A549 (cell line): ENCODE measurements around the gene DVL1. TPM values are rescaled to one million over a fixed set of nuclear protein-coding genes. Genes with fewer than 3 reads are reported as not detected.

Experiments
- ATAC-seq, 2 experiments: fragments of 200-7000 bp in 1 of 2; fragments of >200 bp in 1 of 2; cut with Nextera tagmentation in 1 of 2; cut with Tn5 transposase in 1 of 2; 3 replicates each; pipeline versions ENCODE4 v1.8.0 to v1.9.1; 2018 to 2020; ENCODE audit warnings: mild to moderate bottlenecking in 1 of 2, moderate library complexity in 1 of 2
- CTCF ChIA-PET: fragments of 300-600 bp; sonication (Branson Sonifier 250); formaldehyde crosslinking; extraction: SDS; loops from one replicate; lab custom pipeline; 2021; ENCODE audit warnings: antibody characterized with exemption, inconsistent platforms; lab: Yijun Ruan, JAX
- POLR2A ChIA-PET: fragments of 350-600 bp; formaldehyde crosslinking; extraction: SDS; loops from one replicate; lab custom pipeline; 2021; ENCODE audit warnings: antibody characterized with exemption, inconsistent platforms; lab: Yijun Ruan, JAX
- DNase-seq, 2 experiments: peaks; one replicate each; pipeline versions ENCODE4 v3.0.0 to v3.0.0-alpha.2; 2011 to 2016; ENCODE audit warnings: low read depth in 1 of 2, low spot score in 1 of 2
- FAIRE-seq: peaks from 2 replicates; lab custom pipeline; 2011; peaks lifted over from hg19 to GRCh38; lab: Jason Lieb, UNC
- H3K27ac ChIP-seq, 2 experiments: fragments of >200 bp; sonication (Bioruptor Twin); formaldehyde crosslinking; 3 replicates each; pipeline ENCODE4 v1.5.1; 2016 to 2017
- H3K4me1 ChIP-seq: fragments of >200 bp; sonication (Bioruptor Twin); formaldehyde crosslinking; 3 replicates; pipeline ENCODE4 v1.6.1; 2016
- H3K4me2 ChIP-seq: fragments of >200 bp; sonication (Bioruptor Twin); formaldehyde crosslinking; 3 replicates; pipeline ENCODE4 v1.6.1; 2016
- H3K4me3 ChIP-seq: fragments of >200 bp; sonication (Bioruptor Twin); formaldehyde crosslinking; 3 replicates; pipeline ENCODE4 v1.5.1; 2016
- H3K9me3 ChIP-seq: fragments of >200 bp; sonication (Bioruptor Twin); formaldehyde crosslinking; 3 replicates; pipeline ENCODE4 v1.6.1; 2016
- BCL3 ChIP-seq: fragments of >200 bp; sonication (Bioruptor Twin); formaldehyde crosslinking; IDR thresholded peaks from 3 replicates; pipeline ENCODE4 v1.6.1; 2016
- BHLHE40 ChIP-seq: IDR thresholded peaks from 2 replicates; pipeline ENCODE4 v1.6.1; 2012; ENCODE audit warnings: low read depth, low read length, inconsistent platforms
- CEBPB ChIP-seq, 2 experiments: fragments of >200 bp in 1 of 2; sonication (Bioruptor Twin) in 1 of 2; formaldehyde crosslinking in 1 of 2; IDR thresholded peaks; 2 replicates each; pipeline ENCODE4 v1.6.1; 2012 to 2016
- CHD4 ChIP-seq: fragments of 200-600 bp; sonication (generic); IDR thresholded peaks from 2 replicates; pipeline ENCODE4 v1.6.1; 2016; ENCODE audit warnings: antibody characterized with exemption, mild to moderate bottlenecking, borderline replicate concordance
- EHMT2 ChIP-seq: fragments of 200-600 bp; sonication (generic); IDR thresholded peaks from 2 replicates; pipeline ENCODE4 v1.6.1; 2016; ENCODE audit warnings: antibody characterized with exemption, low read depth, mild to moderate bottlenecking, moderate library complexity
- EP300 ChIP-seq, 2 experiments: fragments of >200 bp; sonication (Bioruptor Twin); formaldehyde crosslinking; IDR thresholded peaks; 2 replicates in 1 of 2; 3 replicates in 1 of 2; pipeline ENCODE4 v1.6.1; 2016 to 2017
- ESRRA ChIP-seq: fragments of 150-350 bp; IDR thresholded peaks from 2 replicates; pipeline ENCODE4 v1.6.1; 2014; ENCODE audit warnings: mild to moderate bottlenecking, low read length, borderline replicate concordance
- HDAC2 ChIP-seq: fragments of 200-600 bp; sonication (generic); IDR thresholded peaks from 2 replicates; pipeline ENCODE4 v1.6.1; 2016
- HOXA7 ChIP-seq: fragments of 250-450 bp; sonication (Bioruptor Pico); IDR thresholded peaks from 2 replicates; pipeline ENCODE4 v1.5.0; 2020; ENCODE audit warnings: mild to moderate bottlenecking, moderate library complexity
- KDM5A ChIP-seq: fragments of 200-600 bp; sonication (generic); IDR thresholded peaks from 2 replicates; pipeline ENCODE4 v1.6.1; 2016; ENCODE audit warnings: antibody characterized with exemption, mild to moderate bottlenecking
- NPAS2 ChIP-seq: fragments of 250-450 bp; sonication (Bioruptor Pico); IDR thresholded peaks from 2 replicates; pipeline ENCODE4 v1.8.0; 2022; ENCODE audit warnings: mild to moderate bottlenecking, moderate library complexity, borderline replicate concordance
- PHF8 ChIP-seq: fragments of 200-600 bp; sonication (generic); IDR thresholded peaks from 2 replicates; pipeline ENCODE4 v1.6.1; 2016; ENCODE audit warnings: low read depth, mild to moderate bottlenecking, antibody characterized with exemption, moderate library complexity, borderline replicate concordance
- RAD21 ChIP-seq, 2 experiments: fragments of >200 bp in 1 of 2; sonication (Bioruptor Twin) in 1 of 2; formaldehyde crosslinking in 1 of 2; IDR thresholded peaks in 1 of 2; conservative IDR thresholded peaks in 1 of 2; 2 replicates in 1 of 2; 3 replicates in 1 of 2; pipeline ENCODE4 v1.6.1; 2012 to 2018; ENCODE audit warnings: inconsistent platforms in 1 of 2
- RARB ChIP-seq: fragments of 250-450 bp; sonication (Bioruptor Pico); IDR thresholded peaks from 2 replicates; pipeline ENCODE4 v1.8.0; 2021; ENCODE audit warnings: mild to moderate bottlenecking, moderate library complexity
- RCOR1 ChIP-seq: fragments of 150-350 bp; IDR thresholded peaks from 2 replicates; pipeline ENCODE4 v1.6.1; 2014; ENCODE audit warnings: antibody characterized with exemption, low read length, low read depth
- REST ChIP-seq: fragments of 200-600 bp; sonication (generic); IDR thresholded peaks from 2 replicates; pipeline ENCODE4 v1.6.1; 2016; ENCODE audit warnings: antibody characterized with exemption, mild to moderate bottlenecking, moderate library complexity
- RFX5 ChIP-seq: fragments of 450-650 bp; IDR thresholded peaks from 2 replicates; pipeline ENCODE4 v1.7.1; 2014; ENCODE audit warnings: antibody characterized with exemption, mild to moderate bottlenecking, moderate library complexity
- RNF2 ChIP-seq: fragments of 200-600 bp; sonication (generic); IDR thresholded peaks from 2 replicates; pipeline ENCODE4 v1.6.1; 2016; ENCODE audit warnings: low read depth, mild to moderate bottlenecking, antibody characterized with exemption, moderate library complexity, borderline replicate concordance
- TP53 ChIP-seq: fragments of 250-450 bp; sonication (Bioruptor Pico); IDR thresholded peaks from 2 replicates; pipeline ENCODE4 v1.5.0; 2021; ENCODE audit warnings: mild to moderate bottlenecking, moderate library complexity
- ZC3H11A ChIP-seq: fragments of 450-650 bp; IDR thresholded peaks from 2 replicates; pipeline ENCODE4 v1.6.1; 2014; ENCODE audit warnings: antibody characterized with exemption, mild to moderate bottlenecking
- ZNF302 ChIP-seq: fragments of 250-450 bp; sonication (Bioruptor Pico); IDR thresholded peaks from 2 replicates; pipeline ENCODE4 v1.9.0; 2021; ENCODE audit warnings: inconsistent platforms, mild to moderate bottlenecking, moderate library complexity
- WGBS: methylation state at CpG from one replicate; pipeline ENCODE4 v1.1.6; 2017; ENCODE audit errors: missing lambda C conversion rate; 5-methylcytosine and 5-hydroxymethylcytosine counted together
- polyA plus RNA-seq, 4 experiments: library from polyadenylated mRNA; depleted of rRNA in 3 of 4; stranded (reverse); fragments of >200 nt; fragmentation: RNase III in 1 of 4; extraction: RNeasy Plus Mini Kit Qiagen cat#74134 plus additional on column Dnase treatment in 1 of 4; gene quantifications; 2 replicates in 3 of 4; 3 replicates in 1 of 4; pipeline ENCODE4 v1.2.3, GENCODE V29; 2011 to 2017
- TF ChIP-seq, protein P1 (sequence below): fragments of 450-650 bp; IDR thresholded peaks from 2 replicates; pipeline ENCODE4 v1.6.1; 2014; ENCODE audit warnings: antibody characterized with exemption

DVL1 gene
- polyA plus RNA-seq, 2 of the 4 experiments (the other 2 are of a cell fraction) = 12.1 to 48.3 TPM

- no peak for ATAC-seq
- POLR2A ChIA-PET = no interaction called here
- CTCF ChIA-PET = interaction anchor here (1.1 to 2.8 kb wide), 6 partner anchors 10 to 169 kb away, joined by 3 to 22 read pairs (median 6); no protein-coding TSS in a partner anchor
Observed at GRCh38 chr1:1335283-1335682, 13.9 kb downstream of the DVL1 start.

DNA sequence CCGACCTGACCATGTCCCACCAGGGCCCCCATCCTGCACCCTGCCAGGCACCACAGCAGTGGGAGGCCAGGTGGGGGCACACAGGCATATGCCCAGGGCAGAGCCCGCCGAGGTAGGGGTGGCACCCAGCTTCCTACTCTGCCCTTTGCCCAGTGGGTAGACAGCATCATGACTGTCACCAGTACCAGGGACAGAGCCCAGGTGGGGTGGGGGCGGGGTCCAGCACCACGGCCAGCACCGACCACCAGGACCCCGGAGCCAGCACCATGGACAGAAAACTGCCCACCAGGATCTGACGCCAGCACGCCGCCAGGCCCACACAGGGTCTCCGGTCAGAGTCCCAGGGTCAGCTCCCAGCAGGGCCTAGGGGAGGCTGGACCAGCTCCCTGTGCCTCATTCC is 14.4 kb downstream of the DVL1 start:
- Histone ChIP-seq H3K4me1 (peaks cover 12% of the 10 kb centered on the region; the same call in 2 of the 3 replicates), H3K9me3 (no peaks in the 10 kb centered on the region), H3K4me3 (no peak overlapping the region), H3K27ac (no peak overlapping the region), H3K4me2 (no peak overlapping the region)
- ATAC-seq (no peak), DNase-seq (no peak), FAIRE-seq (no peak)
- TF ChIP-seq RFX5 = no peak
- TF ChIP-seq RCOR1 = no peak
- peak; percentile 85 for TF ChIP-seq REST
- TF ChIP-seq PHF8 = no peak
- ChIA-PET POLR2A (no interaction called here), CTCF (interaction anchor here (1.1 to 2.8 kb wide), 5 partner anchors 10 to 170 kb away, joined by 3 to 22 read pairs (median 6); no protein-coding TSS in a partner anchor)
- WGBS = 95% methylated on average over 4 of the region's 11 CpGs

More at GRCh38 chr1:1335283-1335682, 13.9 kb downstream of the DVL1 start:
- H3K4me3 ChIP-seq = no peak overlapping the region
- peaks cover 12% of the 10 kb centered on the region; the same call in 2 of the 3 replicates for H3K4me1 ChIP-seq
- H3K9me3 ChIP-seq = no peaks in the 10 kb centered on the region
- no peak overlapping the region for H3K27ac ChIP-seq
- FAIRE-seq (no peak), DNase-seq (no peak)
- WGBS = 84% methylated on average over 15 of the region's 16 CpGs
- no peak overlapping the region for H3K4me2 ChIP-seq
- no peak for TF ChIP-seq NPAS2 (CRISPR knock-in tag)
- TF ChIP-seq BHLHE40 = no peak
- TF ChIP-seq RCOR1 = no peak
- no peak for TF ChIP-seq ZNF302 (CRISPR knock-in tag)
- no peak for TF ChIP-seq TP53 (CRISPR knock-in tag)
- no peak for TF ChIP-seq CHD4

- ATAC-seq = peak; percentile 4 to 11; a peak in 1 of 6 replicates
- POLR2A ChIA-PET = no interaction called here
Observed at GRCh38 chr1:1333551-1334241, 15.5 kb downstream of the DVL1 start.

More at GRCh38 chr1:1333551-1334241, 15.5 kb downstream of the DVL1 start:
- Histone ChIP-seq H3K4me3 (no peak overlapping the region), H3K4me2 (no peak overlapping the region), H3K4me1 (peaks cover 12% of the 10 kb centered on the region; the same call in 2 of the 3 replicates)
- WGBS = 87% methylated on average over 16 of the region's 36 CpGs
- DNase-seq = no peak
- no peak for TF ChIP-seq EP300 (IDR thresholded peaks at IDR 0.05)
- TF ChIP-seq EHMT2 = no peak
- no peak for TF ChIP-seq HOXA7
- TF ChIP-seq, protein P1, sequence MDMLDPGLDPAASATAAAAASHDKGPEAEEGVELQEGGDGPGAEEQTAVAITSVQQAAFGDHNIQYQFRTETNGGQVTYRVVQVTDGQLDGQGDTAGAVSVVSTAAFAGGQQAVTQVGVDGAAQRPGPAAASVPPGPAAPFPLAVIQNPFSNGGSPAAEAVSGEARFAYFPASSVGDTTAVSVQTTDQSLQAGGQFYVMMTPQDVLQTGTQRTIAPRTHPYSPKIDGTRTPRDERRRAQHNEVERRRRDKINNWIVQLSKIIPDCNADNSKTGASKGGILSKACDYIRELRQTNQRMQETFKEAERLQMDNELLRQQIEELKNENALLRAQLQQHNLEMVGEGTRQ = no peak
- TF ChIP-seq CEBPB (IDR thresholded peaks at IDR 0.05) = no peak
- no peak for TF ChIP-seq BCL3
- no peak for TF ChIP-seq PHF8
- no peak for TF ChIP-seq RARB (CRISPR knock-in tag)
- TF ChIP-seq ZC3H11A = no peak
- TF ChIP-seq HDAC2 = no peak
- no peak for TF ChIP-seq RNF2
- no peak for TF ChIP-seq KDM5A
- TF ChIP-seq RFX5 = no peak
- no peak for TF ChIP-seq ESRRA
- no peak for TF ChIP-seq RAD21 (conservative IDR thresholded peaks at IDR 0.05 in 1 of 2, IDR thresholded peaks at IDR 0.05 in 1 of 2)
- TF ChIP-seq, all 56 proteins: peak for 0
- no peak overlapping the region for H3K27ac ChIP-seq
- CTCF ChIA-PET = interaction anchor here (1.6 to 2.8 kb wide), 3 partner anchors 11 to 38 kb away, joined by 7 to 22 read pairs (median 12); no protein-coding TSS in a partner anchor
- no peak for FAIRE-seq
- H3K9me3 ChIP-seq = no peaks in the 10 kb centered on the region
